GM12892 (cell line): ENCODE data around the gene KIAA1958.

Experiments
- POLR2A ChIP-seq: IDR thresholded peaks from 2 replicates; pipeline ENCODE4 v1.6.1; 2011; ENCODE audit warnings: low read depth, low read length, control low read depth
- TAF1 ChIP-seq: IDR thresholded peaks from 2 replicates; pipeline ENCODE4 v1.6.1; 2011; ENCODE audit warnings: low read depth, mild to moderate bottlenecking, control low read depth, low read length, borderline replicate concordance

GRCh38 chr9:112477330-112477729 lies 9.3 kb upstream of the KIAA1958 start:
- TF ChIP-seq POLR2A (no peak), TAF1 (no peak)
